ENCODE results near the gene CDK19.
A peak's percentile ranks its signal among the peaks of the same experiment; 100 is the strongest.

The CDK19 gene

GRCh38 chr6:110815411-110816409 is at the start of gene CDK19:
CDK19 (minus strand) TSS chr6:110815469; CDS start chr6:110815136, 333 bp downstream.
- Histone ChIP-seq H3K4me1 (ENCODE audit: control insufficient read depth in 1 of 2, insufficient read depth in 2 of 2, low read length in 2 of 2) (peaks cover 18% of the 10 kb centered on the region in 2 donors), H3K27ac (ENCODE audit: low read depth, low read length) (peak within 1 kb of the TSS; percentile 96), H3K36me3 (ENCODE audit: control insufficient read depth in 1 of 2, insufficient read depth in 2 of 2, low read length in 2 of 2) (no peaks in the 10 kb centered on the region), H3K4me3 (ENCODE audit: low read depth in 1 of 2, low read length in 2 of 2) (peak within 1 kb of the TSS; percentile 94 to 99), H3K27me3 (ENCODE audit: control insufficient read depth in 1 of 2, insufficient read depth in 2 of 2, low read length in 2 of 2) (no peaks in the 10 kb centered on the region), H3K9me3 (ENCODE audit: control insufficient read depth in 1 of 2, low read length in 2 of 2) (no peaks in the 10 kb centered on the region), H3K9ac (ENCODE audit: low read depth in 1 of 2, low read length in 2 of 2) (peak within 1 kb of the TSS; percentile 82 to 96)

- Histone ChIP-seq H3K36me3 (ENCODE audit: control insufficient read depth in 1 of 2, insufficient read depth in 2 of 2, low read length in 2 of 2) (no peaks in the 10 kb centered on the region), H3K4me1 (ENCODE audit: control insufficient read depth in 1 of 2, insufficient read depth in 2 of 2, low read length in 2 of 2) (no peaks in the 10 kb centered on the region), H3K27me3 (ENCODE audit: control insufficient read depth in 1 of 2, insufficient read depth in 2 of 2, low read length in 2 of 2) (no peaks in the 10 kb centered on the region), H3K4me3 (ENCODE audit: low read depth in 1 of 2, low read length in 2 of 2) (no peak overlapping the region), H3K9me3 (ENCODE audit: control insufficient read depth in 1 of 2, low read length in 2 of 2) (no peaks in the 10 kb centered on the region), H3K27ac (ENCODE audit: low read depth, low read length) (no peak overlapping the region), H3K9ac (ENCODE audit: low read depth in 1 of 2, low read length in 2 of 2) (no peak overlapping the region)
These were observed 49.6 kb upstream of the CDK19 start for GRCh38 chr6:110864824-110865223.

- Histone ChIP-seq H3K4me1 (ENCODE audit: control insufficient read depth in 1 of 2, insufficient read depth in 2 of 2, low read length in 2 of 2) (no peaks in the 10 kb centered on the region), H3K36me3 (ENCODE audit: control insufficient read depth in 1 of 2, insufficient read depth in 2 of 2, low read length in 2 of 2) (no peaks in the 10 kb centered on the region), H3K27me3 (ENCODE audit: control insufficient read depth in 1 of 2, insufficient read depth in 2 of 2, low read length in 2 of 2) (no peaks in the 10 kb centered on the region), H3K4me3 (ENCODE audit: low read depth in 1 of 2, low read length in 2 of 2) (peak overlapping the region in 1 of 2 donors; percentile 22), H3K9ac (ENCODE audit: low read depth in 1 of 2, low read length in 2 of 2) (no peak overlapping the region), H3K9me3 (ENCODE audit: control insufficient read depth in 1 of 2, low read length in 2 of 2) (no peaks in the 10 kb centered on the region), H3K27ac (ENCODE audit: low read depth, low read length) (no peak overlapping the region)
These were observed 44.1 kb upstream of the CDK19 start for GRCh38 chr6:110859335-110859792.

- Histone ChIP-seq H3K9ac (ENCODE audit: low read depth in 1 of 2, low read length in 2 of 2) (no peak overlapping the region), H3K27me3 (ENCODE audit: control insufficient read depth in 1 of 2, insufficient read depth in 2 of 2, low read length in 2 of 2) (no peaks in the 10 kb centered on the region), H3K4me3 (ENCODE audit: low read depth in 1 of 2, low read length in 2 of 2) (no peak overlapping the region), H3K9me3 (ENCODE audit: control insufficient read depth in 1 of 2, low read length in 2 of 2) (no peaks in the 10 kb centered on the region), H3K4me1 (ENCODE audit: control insufficient read depth in 1 of 2, insufficient read depth in 2 of 2, low read length in 2 of 2) (no peaks in the 10 kb centered on the region), H3K27ac (ENCODE audit: low read depth, low read length) (no peak overlapping the region), H3K36me3 (ENCODE audit: control insufficient read depth in 1 of 2, insufficient read depth in 2 of 2, low read length in 2 of 2) (no peaks in the 10 kb centered on the region)
These were observed 43.4 kb upstream of the CDK19 start for GRCh38 chr6:110858562-110859214.

GRCh38 chr6:110858016-110858415 is 42.7 kb upstream of the CDK19 start:
- H3K4me1 ChIP-seq (ENCODE audit: control insufficient read depth in 1 of 2, insufficient read depth in 2 of 2, low read length in 2 of 2): no peaks in the 10 kb centered on the region
- no peak overlapping the region for H3K27ac ChIP-seq (ENCODE audit: low read depth, low read length)
- no peaks in the 10 kb centered on the region for H3K9me3 ChIP-seq (ENCODE audit: control insufficient read depth in 1 of 2, low read length in 2 of 2)
- no peak overlapping the region for H3K4me3 ChIP-seq (ENCODE audit: low read depth in 1 of 2, low read length in 2 of 2)
- no peak overlapping the region for H3K9ac ChIP-seq (ENCODE audit: low read depth in 1 of 2, low read length in 2 of 2)
- no peaks in the 10 kb centered on the region for H3K36me3 ChIP-seq (ENCODE audit: control insufficient read depth in 1 of 2, insufficient read depth in 2 of 2, low read length in 2 of 2)
- no peaks in the 10 kb centered on the region for H3K27me3 ChIP-seq (ENCODE audit: control insufficient read depth in 1 of 2, insufficient read depth in 2 of 2, low read length in 2 of 2)

GRCh38 chr6:110856296-110856695 is 41.0 kb upstream of the CDK19 start:
- no peaks in the 10 kb centered on the region for H3K9me3 ChIP-seq (ENCODE audit: control insufficient read depth in 1 of 2, low read length in 2 of 2)
- H3K9ac ChIP-seq (ENCODE audit: low read depth in 1 of 2, low read length in 2 of 2): no peak overlapping the region
- no peak overlapping the region for H3K27ac ChIP-seq (ENCODE audit: low read depth, low read length)
- no peak overlapping the region for H3K4me3 ChIP-seq (ENCODE audit: low read depth in 1 of 2, low read length in 2 of 2)
- no peaks in the 10 kb centered on the region for H3K27me3 ChIP-seq (ENCODE audit: control insufficient read depth in 1 of 2, insufficient read depth in 2 of 2, low read length in 2 of 2)
- H3K4me1 ChIP-seq (ENCODE audit: control insufficient read depth in 1 of 2, insufficient read depth in 2 of 2, low read length in 2 of 2): no peaks in the 10 kb centered on the region
- no peaks in the 10 kb centered on the region for H3K36me3 ChIP-seq (ENCODE audit: control insufficient read depth in 1 of 2, insufficient read depth in 2 of 2, low read length in 2 of 2)

- no peaks in the 10 kb centered on the region for H3K36me3 ChIP-seq (ENCODE audit: control insufficient read depth in 1 of 2, insufficient read depth in 2 of 2, low read length in 2 of 2)
- H3K4me3 ChIP-seq (ENCODE audit: low read depth in 1 of 2, low read length in 2 of 2): no peak overlapping the region
- H3K9me3 ChIP-seq (ENCODE audit: control insufficient read depth in 1 of 2, low read length in 2 of 2): no peaks in the 10 kb centered on the region
- H3K9ac ChIP-seq (ENCODE audit: low read depth in 1 of 2, low read length in 2 of 2): no peak overlapping the region
- no peaks in the 10 kb centered on the region for H3K27me3 ChIP-seq (ENCODE audit: control insufficient read depth in 1 of 2, insufficient read depth in 2 of 2, low read length in 2 of 2)
- no peak overlapping the region for H3K27ac ChIP-seq (ENCODE audit: low read depth, low read length)
- H3K4me1 ChIP-seq (ENCODE audit: control insufficient read depth in 1 of 2, insufficient read depth in 2 of 2, low read length in 2 of 2): no peaks in the 10 kb centered on the region
These were observed 38.6 kb upstream of the CDK19 start for GRCh38 chr6:110853754-110854477.

- Histone ChIP-seq H3K4me1 (ENCODE audit: control insufficient read depth in 1 of 2, insufficient read depth in 2 of 2, low read length in 2 of 2) (no peaks in the 10 kb centered on the region), H3K27me3 (ENCODE audit: control insufficient read depth in 1 of 2, insufficient read depth in 2 of 2, low read length in 2 of 2) (no peaks in the 10 kb centered on the region), H3K27ac (ENCODE audit: low read depth, low read length) (no peak overlapping the region), H3K9ac (ENCODE audit: low read depth in 1 of 2, low read length in 2 of 2) (no peak overlapping the region), H3K9me3 (ENCODE audit: control insufficient read depth in 1 of 2, low read length in 2 of 2) (no peaks in the 10 kb centered on the region), H3K4me3 (ENCODE audit: low read depth in 1 of 2, low read length in 2 of 2) (no peak overlapping the region), H3K36me3 (ENCODE audit: control insufficient read depth in 1 of 2, insufficient read depth in 2 of 2, low read length in 2 of 2) (no peaks in the 10 kb centered on the region)
These were observed 37.5 kb upstream of the CDK19 start for GRCh38 chr6:110852773-110853172.

GRCh38 chr6:110849781-110850180 is 34.5 kb upstream of the CDK19 start:
- no peak overlapping the region for H3K9ac ChIP-seq (ENCODE audit: low read depth in 1 of 2, low read length in 2 of 2)
- no peaks in the 10 kb centered on the region for H3K36me3 ChIP-seq (ENCODE audit: control insufficient read depth in 1 of 2, insufficient read depth in 2 of 2, low read length in 2 of 2)
- H3K27ac ChIP-seq (ENCODE audit: low read depth, low read length): no peak overlapping the region
- H3K4me3 ChIP-seq (ENCODE audit: low read depth in 1 of 2, low read length in 2 of 2): no peak overlapping the region
- H3K9me3 ChIP-seq (ENCODE audit: control insufficient read depth in 1 of 2, low read length in 2 of 2): no peaks in the 10 kb centered on the region
- no peaks in the 10 kb centered on the region for H3K4me1 ChIP-seq (ENCODE audit: control insufficient read depth in 1 of 2, insufficient read depth in 2 of 2, low read length in 2 of 2)
- no peaks in the 10 kb centered on the region for H3K27me3 ChIP-seq (ENCODE audit: control insufficient read depth in 1 of 2, insufficient read depth in 2 of 2, low read length in 2 of 2)

- Histone ChIP-seq H3K27me3 (ENCODE audit: control insufficient read depth in 1 of 2, insufficient read depth in 2 of 2, low read length in 2 of 2) (no peaks in the 10 kb centered on the region), H3K27ac (ENCODE audit: low read depth, low read length) (no peak overlapping the region), H3K9ac (ENCODE audit: low read depth in 1 of 2, low read length in 2 of 2) (no peak overlapping the region), H3K4me1 (ENCODE audit: control insufficient read depth in 1 of 2, insufficient read depth in 2 of 2, low read length in 2 of 2) (no peaks in the 10 kb centered on the region), H3K9me3 (ENCODE audit: control insufficient read depth in 1 of 2, low read length in 2 of 2) (no peaks in the 10 kb centered on the region), H3K4me3 (ENCODE audit: low read depth in 1 of 2, low read length in 2 of 2) (no peak overlapping the region), H3K36me3 (ENCODE audit: control insufficient read depth in 1 of 2, insufficient read depth in 2 of 2, low read length in 2 of 2) (no peaks in the 10 kb centered on the region)
These were observed 26.0 kb upstream of the CDK19 start for GRCh38 chr6:110841266-110841665.
